ENCODE measurements around the gene ALS2CL. TPM values are rescaled to one million over a fixed set of nuclear protein-coding genes. Genes with fewer than 3 reads are reported as not detected.

The ALS2CL gene
- total and polyA plus RNA-seq, 7 experiments from 2014 or later, result 4.2 to 41.5 (median 30.3) TPM

- Mint-ChIP-seq H3K9me3 (no peaks in the 10 kb centered on the region), H3K27ac (peak overlapping the region in 4 of 9 donors; percentile 10 to 74 (median 36)), H3K4me3 (no peak overlapping the region), H3K36me3 (peaks cover 0 to 3% (median 0%) of the 10 kb centered on the region in 5 donors), H3K27me3 (no peaks in the 10 kb centered on the region), H3K4me1 (peaks cover 0 to 9% (median 7%) of the 10 kb centered on the region in 7 donors)
- ChIA-PET CTCF (no interaction called here), POLR2A (no interaction called here)
- Histone ChIP-seq H3K36me3 (ENCODE audit: control insufficient read depth in 2 of 3, insufficient read depth in 3 of 3, low read length in 3 of 3) (peaks cover 0 to 19% (median 3%) of the 10 kb centered on the region in 3 experiments), H3K4me3 (ENCODE audit: low read length) (no peak overlapping the region), H3K27me3 (ENCODE audit: control insufficient read depth in 2 of 2, insufficient read depth in 2 of 2, low read length in 2 of 2) (no peaks in the 10 kb centered on the region), H3K4me1 (ENCODE audit: control insufficient read depth in 2 of 2, insufficient read depth in 2 of 2, low read length in 2 of 2) (no peaks in the 10 kb centered on the region), H3K9me3 (ENCODE audit: control insufficient read depth in 2 of 3, low read length in 3 of 3) (no peaks in the 10 kb centered on the region), H3K27ac (ENCODE audit: low read depth, low read length) (no peak overlapping the region)
- DNase-seq (peak in 1 of 9 donors; percentile 15), ATAC-seq (no peak)
- intact Hi-C loops (cut with micrococcal nuclease), result no loop called here
Observed at GRCh38 chr3:46667657-46668056, 25.8 kb downstream of the ALS2CL start.

- no peak overlapping the region for H3K4me3 ChIP-seq (ENCODE audit: low read length)
- H3K4me1 Mint-ChIP-seq, result peaks cover 0 to 9% (median 7%) of the 10 kb centered on the region in 7 donors
- ChIA-PET CTCF (interaction anchor here (0.6 kb wide), 1 partner anchor 243 kb away, joined by 3 read pairs; no protein-coding TSS in a partner anchor), POLR2A (no interaction called here)
- H3K36me3 Mint-ChIP-seq, result peaks cover 0 to 3% (median 0%) of the 10 kb centered on the region in 5 donors
- DNase-seq (peak in 1 of 9 donors; percentile 15), ATAC-seq (no peak)
- no peaks in the 10 kb centered on the region for H3K4me1 ChIP-seq (ENCODE audit: control insufficient read depth in 2 of 2, insufficient read depth in 2 of 2, low read length in 2 of 2)
- H3K27me3 ChIP-seq (ENCODE audit: control insufficient read depth in 2 of 2, insufficient read depth in 2 of 2, low read length in 2 of 2), result no peaks in the 10 kb centered on the region
- peaks cover 0 to 5% (median 0%) of the 10 kb centered on the region in 5 donors for H3K27me3 Mint-ChIP-seq
- no peak overlapping the region for H3K4me3 Mint-ChIP-seq
- H3K27ac ChIP-seq (ENCODE audit: low read depth, low read length), result no peak overlapping the region
- H3K36me3 ChIP-seq (ENCODE audit: control insufficient read depth in 2 of 3, insufficient read depth in 3 of 3, low read length in 3 of 3), result peaks cover 0 to 14% (median 0%) of the 10 kb centered on the region in 3 experiments
- H3K9me3 Mint-ChIP-seq, result no peaks in the 10 kb centered on the region
- H3K9me3 ChIP-seq (ENCODE audit: control insufficient read depth in 2 of 3, low read length in 3 of 3), result no peaks in the 10 kb centered on the region
- intact Hi-C loops (cut with micrococcal nuclease), result no loop called here
- peak overlapping the region in 2 of 9 donors; percentile 46 to 74 for H3K27ac Mint-ChIP-seq
Observed at GRCh38 chr3:46667061-46667621, 26.3 kb downstream of the ALS2CL start.

- H3K4me1 Mint-ChIP-seq, result peaks cover 0 to 9% (median 7%) of the 10 kb centered on the region in 7 donors
- no peaks in the 10 kb centered on the region for H3K9me3 ChIP-seq (ENCODE audit: control insufficient read depth in 2 of 3, low read length in 3 of 3)
- H3K27me3 ChIP-seq (ENCODE audit: control insufficient read depth in 2 of 2, insufficient read depth in 2 of 2, low read length in 2 of 2), result no peaks in the 10 kb centered on the region
- intact Hi-C loops (cut with micrococcal nuclease), result no loop called here
- H3K27me3 Mint-ChIP-seq, result peaks cover 0 to 6% (median 0%) of the 10 kb centered on the region in 5 donors
- ChIA-PET POLR2A (no interaction called here), CTCF (interaction anchor here (0.6 kb wide), 1 partner anchor 243 kb away, joined by 3 read pairs; no protein-coding TSS in a partner anchor)
- no peaks in the 10 kb centered on the region for H3K9me3 Mint-ChIP-seq
- no peak overlapping the region for H3K4me3 Mint-ChIP-seq
- peak overlapping the region in 3 of 9 donors; percentile 33 to 47 (median 46) for H3K27ac Mint-ChIP-seq
- DNase-seq (peak in 1 of 9 donors; percentile 15), ATAC-seq (no peak)
- no peaks in the 10 kb centered on the region for H3K4me1 ChIP-seq (ENCODE audit: control insufficient read depth in 2 of 2, insufficient read depth in 2 of 2, low read length in 2 of 2)
- H3K36me3 ChIP-seq (ENCODE audit: control insufficient read depth in 2 of 3, insufficient read depth in 3 of 3, low read length in 3 of 3), result peaks cover 0 to 10% (median 0%) of the 10 kb centered on the region in 3 experiments
- H3K4me3 ChIP-seq (ENCODE audit: low read length), result no peak overlapping the region
- no peak overlapping the region for H3K27ac ChIP-seq (ENCODE audit: low read depth, low read length)
- peaks cover 0 to 3% (median 0%) of the 10 kb centered on the region in 5 donors for H3K36me3 Mint-ChIP-seq
Observed at GRCh38 chr3:46666453-46666845, 27.0 kb downstream of the ALS2CL start.

GRCh38 chr3:46665763-46666452 lies 27.6 kb downstream of the ALS2CL start:
- Histone ChIP-seq H3K4me3 (ENCODE audit: low read length) (no peak overlapping the region), H3K4me1 (ENCODE audit: control insufficient read depth in 2 of 2, insufficient read depth in 2 of 2, low read length in 2 of 2) (no peaks in the 10 kb centered on the region), H3K27ac (ENCODE audit: low read depth, low read length) (no peak overlapping the region), H3K27me3 (ENCODE audit: control insufficient read depth in 2 of 2, insufficient read depth in 2 of 2, low read length in 2 of 2) (no peaks in the 10 kb centered on the region), H3K9me3 (ENCODE audit: control insufficient read depth in 2 of 3, low read length in 3 of 3) (no peaks in the 10 kb centered on the region), H3K36me3 (ENCODE audit: control insufficient read depth in 2 of 3, insufficient read depth in 3 of 3, low read length in 3 of 3) (peaks cover 0 to 7% (median 0%) of the 10 kb centered on the region in 3 experiments)
- H3K4me1 Mint-ChIP-seq, result peaks cover 0 to 9% (median 7%) of the 10 kb centered on the region in 7 donors
- DNase-seq, result peak in 1 of 9 donors; percentile 8
- ChIA-PET CTCF (no interaction called here), POLR2A (no interaction called here)
- H3K27me3 Mint-ChIP-seq, result peaks cover 0 to 6% (median 0%) of the 10 kb centered on the region in 5 donors
- no peak for ATAC-seq
- H3K36me3 Mint-ChIP-seq, result no peaks in the 10 kb centered on the region
- H3K4me3 Mint-ChIP-seq, result no peak overlapping the region
- intact Hi-C loops (cut with micrococcal nuclease), result no loop called here
- H3K9me3 Mint-ChIP-seq, result no peaks in the 10 kb centered on the region
- peak overlapping the region in 4 of 9 donors; percentile 9 to 74 (median 40) for H3K27ac Mint-ChIP-seq

GRCh38 chr3:46664971-46665762 lies 28.3 kb downstream of the ALS2CL start:
- ATAC-seq (no peak), DNase-seq (no peak)
- Mint-ChIP-seq H3K27ac (peak overlapping the region in 2 of 9 donors; percentile 19 to 62), H3K4me3 (no peak overlapping the region), H3K27me3 (peaks cover 0 to 6% (median 0%) of the 10 kb centered on the region in 5 donors), H3K36me3 (no peaks in the 10 kb centered on the region), H3K9me3 (no peaks in the 10 kb centered on the region), H3K4me1 (peaks cover 0 to 9% (median 7%) of the 10 kb centered on the region in 7 donors)
- intact Hi-C loops (cut with micrococcal nuclease), result no loop called here
- Histone ChIP-seq H3K27me3 (ENCODE audit: control insufficient read depth in 2 of 2, insufficient read depth in 2 of 2, low read length in 2 of 2) (no peaks in the 10 kb centered on the region), H3K36me3 (ENCODE audit: control insufficient read depth in 2 of 3, insufficient read depth in 3 of 3, low read length in 3 of 3) (peaks cover 0 to under 1% (median 0%) of the 10 kb centered on the region in 3 experiments), H3K4me3 (ENCODE audit: low read length) (no peak overlapping the region), H3K9me3 (ENCODE audit: control insufficient read depth in 2 of 3, low read length in 3 of 3) (no peaks in the 10 kb centered on the region), H3K27ac (ENCODE audit: low read depth, low read length) (no peak overlapping the region), H3K4me1 (ENCODE audit: control insufficient read depth in 2 of 2, insufficient read depth in 2 of 2, low read length in 2 of 2) (no peaks in the 10 kb centered on the region)
- ChIA-PET CTCF (no interaction called here), POLR2A (no interaction called here)

GRCh38 chr3:46664188-46664970 lies 29.1 kb downstream of the ALS2CL start:
- Histone ChIP-seq H3K4me3 (ENCODE audit: low read length) (no peak overlapping the region), H3K4me1 (ENCODE audit: control insufficient read depth in 2 of 2, insufficient read depth in 2 of 2, low read length in 2 of 2) (no peaks in the 10 kb centered on the region), H3K27ac (ENCODE audit: low read depth, low read length) (no peak overlapping the region), H3K36me3 (ENCODE audit: control insufficient read depth in 2 of 3, insufficient read depth in 3 of 3, low read length in 3 of 3) (no peaks in the 10 kb centered on the region), H3K27me3 (ENCODE audit: control insufficient read depth in 2 of 2, insufficient read depth in 2 of 2, low read length in 2 of 2) (no peaks in the 10 kb centered on the region), H3K9me3 (ENCODE audit: control insufficient read depth in 2 of 3, low read length in 3 of 3) (no peaks in the 10 kb centered on the region)
- peaks cover 0 to 6% (median 0%) of the 10 kb centered on the region in 5 donors for H3K27me3 Mint-ChIP-seq
- ChIA-PET POLR2A (no interaction called here), CTCF (interaction anchor here (0.5 to 0.7 kb wide), 2 partner anchors 27 to 231 kb away, joined by 3 to 5 read pairs; no protein-coding TSS in a partner anchor)
- no peaks in the 10 kb centered on the region for H3K36me3 Mint-ChIP-seq
- H3K4me1 Mint-ChIP-seq, result peaks cover 0 to 9% (median 7%) of the 10 kb centered on the region in 7 donors
- peak overlapping the region in 1 of 9 donors; percentile 31 for H3K27ac Mint-ChIP-seq
- no peak overlapping the region for H3K4me3 Mint-ChIP-seq
- ATAC-seq, result no peak
- no peaks in the 10 kb centered on the region for H3K9me3 Mint-ChIP-seq
- DNase-seq, result no peak
- intact Hi-C loops (cut with micrococcal nuclease), result no loop called here
